Brain microvascular endothelial cell (primary cell): ENCODE data around the gene CERS6.

ENCODE experiments used
- DNase-seq: peaks from one replicate; pipeline ENCODE4 v3.0.0-alpha.2; 2020
- H3K27ac ChIP-seq: fragments of 250-450 bp; sonication (Bioruptor Pico); 2 replicates; pipeline ENCODE4 v1.5.1; 2020; ENCODE audit warnings: mild to moderate bottlenecking, moderate library complexity
- H3K27me3 ChIP-seq: fragments of 250-450 bp; sonication (Bioruptor Pico); replicated peaks from 2 replicates; pipeline ENCODE4 v1.5.1; 2020; ENCODE audit warnings: mild to moderate bottlenecking
- H3K36me3 ChIP-seq: fragments of 250-450 bp; sonication (Bioruptor Pico); replicated peaks from 2 replicates; pipeline ENCODE4 v1.5.1; 2020; ENCODE audit warnings: mild to moderate bottlenecking
- H3K4me3 ChIP-seq: 2 replicates; pipeline ENCODE4 v1.5.1; 2011; ENCODE audit warnings: low read depth, mild to moderate bottlenecking, control low read depth, low read length, moderate library complexity
- CTCF ChIP-seq: IDR thresholded peaks from 2 replicates; pipeline ENCODE4 v1.5.1; 2011; ENCODE audit warnings: low read depth, mild to moderate bottlenecking, moderate library complexity, low read length, control low read depth, inconsistent platforms; ENCODE audit errors: missing control alignments
- in situ Hi-C: cut with HindIII; loops from 2 replicates; pipeline ENCODE4 v1.10.0; 2017; ENCODE audit warnings: low sequenced_read_pairs, low pct_ligation_motif_present

The CERS6 gene

GRCh38 chr2:168731616-168732015 lies 275.5 kb downstream of the CERS6 start:
- H3K27me3 ChIP-seq, result no peaks in the 10 kb centered on the region
- H3K4me3 ChIP-seq, result no peak overlapping the region
- no peak for TF ChIP-seq CTCF
- no peak overlapping the region for H3K27ac ChIP-seq
- no peaks in the 10 kb centered on the region for H3K36me3 ChIP-seq
- DNase-seq, result no peak
- in situ Hi-C loops, result no loop called here

GRCh38 chr2:168732100-168732499 lies 276.0 kb downstream of the CERS6 start:
- no peaks in the 10 kb centered on the region for H3K36me3 ChIP-seq

GRCh38 chr2:168732506-168732905 lies 276.4 kb downstream of the CERS6 start:
- Histone ChIP-seq H3K4me3 (no peak overlapping the region), H3K27ac (no peak overlapping the region), H3K27me3 (no peaks in the 10 kb centered on the region), H3K36me3 (no peaks in the 10 kb centered on the region)
- TF ChIP-seq CTCF, result no peak
- no peak for DNase-seq
- in situ Hi-C loops, result no loop called here

More at GRCh38 chr2:168732100-168732499, 276.0 kb downstream of the CERS6 start:
- no peak overlapping the region for H3K4me3 ChIP-seq
- H3K27me3 ChIP-seq, result no peaks in the 10 kb centered on the region
- no peak overlapping the region for H3K27ac ChIP-seq
- no peak for TF ChIP-seq CTCF
- DNase-seq, result no peak
- in situ Hi-C loops, result no loop called here

- Histone ChIP-seq H3K4me3 (no peak overlapping the region), H3K27me3 (no peaks in the 10 kb centered on the region), H3K36me3 (no peaks in the 10 kb centered on the region), H3K27ac (no peak overlapping the region)
- no peak for DNase-seq
- in situ Hi-C loops, result no loop called here
- TF ChIP-seq CTCF, result no peak
Observed at GRCh38 chr2:168734199-168734760, 278.2 kb downstream of the CERS6 start.

- in situ Hi-C loops, result no loop called here
- no peak overlapping the region for H3K27ac ChIP-seq
Observed at GRCh38 chr2:168736649-168737445, 280.8 kb downstream of the CERS6 start.

More at GRCh38 chr2:168736649-168737445, 280.8 kb downstream of the CERS6 start:
- Histone ChIP-seq H3K36me3 (no peaks in the 10 kb centered on the region), H3K27me3 (no peaks in the 10 kb centered on the region), H3K4me3 (no peak overlapping the region)
- DNase-seq, result no peak
- TF ChIP-seq CTCF, result no peak
